ENCODE data around the gene BHLHA9.
"Not testable (repeated sequence)": the region's sequence is repeated elsewhere in the genome, so short reads cannot be mapped to it uniquely, and the experiment has no call there.

Gene BHLHA9

GRCh38 chr17:1300371-1300905, 30.2 kb downstream of the BHLHA9 start:
- no peak for DNase-seq (ENCODE audit: low read depth)

- no peak for DNase-seq (ENCODE audit: low read depth)
These were observed 31.3 kb downstream of the BHLHA9 start for GRCh38 chr17:1301546-1301945.

- DNase-seq (ENCODE audit: low read depth), result no peak
These were observed 32.5 kb downstream of the BHLHA9 start for GRCh38 chr17:1302761-1303160.

DNA sequence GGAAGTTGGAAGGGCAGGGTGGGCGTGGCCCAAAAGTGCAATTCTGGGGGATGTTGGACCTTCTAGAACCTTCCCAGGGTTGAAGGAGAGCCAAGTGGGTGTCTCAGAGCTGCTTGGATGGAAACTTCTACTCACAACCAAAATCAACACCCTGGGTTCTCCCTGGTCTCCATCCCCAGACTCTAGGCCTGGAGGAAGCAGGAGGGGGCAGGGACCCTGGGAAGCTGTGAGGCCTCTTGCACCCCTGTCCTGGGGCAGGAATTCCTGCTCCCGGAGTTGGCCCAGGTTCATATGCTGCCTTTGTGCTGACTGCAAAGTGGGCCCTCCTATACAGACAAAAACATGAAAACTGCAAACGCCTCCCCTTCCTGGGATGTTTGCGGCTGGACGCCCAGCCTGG, 34.3 kb downstream of the BHLHA9 start:
- DNase-seq (ENCODE audit: low read depth), result no peak

DNA sequence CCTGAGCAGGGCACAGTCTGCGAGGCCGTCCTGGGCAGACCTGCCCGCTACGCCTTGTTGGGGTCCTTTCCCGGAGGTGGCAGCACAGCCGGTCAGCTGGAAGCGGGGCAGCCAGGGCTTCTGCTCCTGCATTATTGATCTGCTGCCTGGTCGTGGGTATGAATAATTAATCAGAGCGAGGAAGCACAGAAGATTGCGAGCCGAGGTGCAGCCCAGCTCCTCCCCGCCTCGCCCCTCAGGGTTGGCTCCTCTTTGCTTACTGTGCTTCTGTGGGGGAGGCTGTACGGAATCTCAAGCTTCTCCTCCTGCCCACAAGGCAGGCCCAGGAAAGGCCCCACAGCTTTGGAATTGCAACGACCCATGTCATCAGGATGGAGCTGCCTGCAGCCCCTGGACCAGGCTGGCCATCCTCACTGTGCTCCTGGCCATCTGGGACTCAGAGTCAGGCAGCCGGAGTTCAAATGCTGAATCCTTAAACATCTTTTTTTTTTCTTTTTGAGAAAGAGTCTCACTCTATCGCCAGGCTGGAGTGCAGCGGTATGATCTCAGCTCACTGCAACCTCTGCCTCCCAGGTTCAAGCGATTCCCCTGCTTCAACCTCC, 34.8 kb downstream of the BHLHA9 start:
- DNase-seq (ENCODE audit: low read depth), result no peak

- DNase-seq (ENCODE audit: low read depth), result not testable (repeated sequence)
These were observed 37.6 kb downstream of the BHLHA9 start for GRCh38 chr17:1307829-1308228.

DNA sequence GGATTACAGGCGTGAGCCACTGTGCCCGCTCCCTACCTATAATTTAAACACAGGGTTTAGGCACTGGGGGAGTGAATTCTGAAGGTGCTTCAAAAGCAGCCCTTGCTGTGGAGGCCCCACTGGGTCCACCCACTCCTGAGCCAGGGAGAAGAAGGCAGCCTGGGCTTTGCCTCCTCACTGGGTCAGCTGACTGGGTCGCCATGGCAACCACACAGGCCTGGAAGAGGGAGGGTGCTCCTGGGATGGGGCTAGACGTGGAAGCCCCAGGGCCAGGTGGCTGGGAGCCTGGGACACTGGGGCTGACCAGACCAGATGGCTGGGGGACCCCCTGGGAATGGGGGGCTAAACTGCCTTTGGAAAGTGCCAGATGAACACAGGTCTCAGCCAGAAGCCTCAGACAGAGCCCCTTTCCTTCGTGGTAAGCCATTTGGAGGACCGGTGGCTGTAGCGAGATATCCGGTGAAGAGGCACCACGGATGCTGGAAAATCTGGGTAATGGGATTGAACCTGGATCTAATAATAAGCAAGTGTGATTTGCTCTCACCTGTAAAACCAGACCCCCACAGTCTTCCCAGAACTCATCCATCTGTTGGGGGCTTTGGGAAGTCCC, 42.1 kb downstream of the BHLHA9 start:
- DNase-seq (ENCODE audit: low read depth), result no peak

DNA sequence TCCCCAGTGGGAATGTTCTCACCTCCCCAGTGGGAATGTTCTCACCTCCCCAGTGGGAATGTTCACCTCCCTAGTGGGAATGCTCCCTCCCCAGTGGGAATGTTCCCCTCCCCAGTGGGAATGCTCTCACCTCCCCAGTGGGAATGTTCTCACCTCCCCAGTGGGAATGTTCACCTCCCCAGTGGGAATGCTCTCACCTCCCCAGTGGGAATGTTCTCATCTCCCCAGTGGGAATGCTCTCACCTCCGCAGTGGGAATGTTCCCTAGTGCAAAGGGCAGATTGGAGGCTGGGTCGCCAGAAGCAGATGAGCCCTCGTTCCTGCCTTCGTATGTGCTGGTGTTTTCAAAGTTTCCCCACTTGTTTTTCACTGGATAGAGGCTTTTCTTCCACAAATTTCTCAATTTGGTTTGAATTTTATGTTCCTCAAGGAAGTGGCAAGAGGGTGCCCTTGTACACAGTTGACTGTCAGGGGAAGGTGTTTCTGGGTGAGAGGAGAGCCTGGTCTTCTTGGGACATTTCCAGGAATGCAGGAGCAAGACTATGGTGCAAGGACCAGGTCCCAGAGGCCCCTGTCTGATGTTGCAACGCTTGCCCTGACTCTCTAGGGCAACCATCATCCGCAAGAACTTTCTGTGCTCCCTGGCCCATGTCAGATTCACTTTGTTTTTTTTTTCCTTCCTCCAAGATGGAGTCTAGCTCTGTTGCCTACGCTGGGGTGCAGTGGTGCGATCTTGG, 43.2 kb downstream of the BHLHA9 start:
- DNase-seq (ENCODE audit: low read depth), result no peak

DNA sequence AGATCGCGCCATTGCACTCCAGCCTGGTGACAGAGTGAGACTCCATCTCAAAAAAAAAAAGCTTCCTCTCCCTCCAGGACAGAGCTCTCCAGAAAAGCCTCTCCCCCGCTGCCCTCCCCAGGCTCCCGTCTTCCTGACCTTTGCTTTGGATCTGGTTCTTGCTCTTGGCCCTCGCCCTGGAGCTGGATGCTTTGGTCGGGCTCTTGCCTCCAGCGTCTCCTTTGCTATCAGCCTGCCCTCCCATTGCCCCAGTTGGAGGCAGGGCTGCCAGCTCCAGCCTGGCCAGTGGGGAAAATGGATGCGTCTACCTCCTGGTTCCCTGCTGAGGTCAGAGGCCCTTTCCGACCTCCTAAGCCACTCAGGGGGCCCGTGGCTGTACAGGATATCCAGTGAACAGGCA, 45.2 kb downstream of the BHLHA9 start:
- DNase-seq (ENCODE audit: low read depth), result no peak

GRCh38 chr17:1315891-1316403, 45.7 kb downstream of the BHLHA9 start:
- DNase-seq (ENCODE audit: low read depth), result no peak

All from T follicular helper cell (primary cell).